Measurements from ENCODE around the gene GNAQ.

- no peak for TF ChIP-seq EGR1 (IDR thresholded peaks at IDR 0.05)
- TF ChIP-seq EP300 (IDR thresholded peaks at IDR 0.05; ENCODE audit: borderline replicate concordance), result no peak
- TF ChIP-seq RAD21 (IDR thresholded peaks at IDR 0.05; ENCODE audit: low read depth), result no peak
- no peak for TF ChIP-seq TAF1 (IDR thresholded peaks at IDR 0.05; ENCODE audit: low read depth)
- TF ChIP-seq MAX (IDR thresholded peaks at IDR 0.05), result no peak
- TF ChIP-seq, protein P1, sequence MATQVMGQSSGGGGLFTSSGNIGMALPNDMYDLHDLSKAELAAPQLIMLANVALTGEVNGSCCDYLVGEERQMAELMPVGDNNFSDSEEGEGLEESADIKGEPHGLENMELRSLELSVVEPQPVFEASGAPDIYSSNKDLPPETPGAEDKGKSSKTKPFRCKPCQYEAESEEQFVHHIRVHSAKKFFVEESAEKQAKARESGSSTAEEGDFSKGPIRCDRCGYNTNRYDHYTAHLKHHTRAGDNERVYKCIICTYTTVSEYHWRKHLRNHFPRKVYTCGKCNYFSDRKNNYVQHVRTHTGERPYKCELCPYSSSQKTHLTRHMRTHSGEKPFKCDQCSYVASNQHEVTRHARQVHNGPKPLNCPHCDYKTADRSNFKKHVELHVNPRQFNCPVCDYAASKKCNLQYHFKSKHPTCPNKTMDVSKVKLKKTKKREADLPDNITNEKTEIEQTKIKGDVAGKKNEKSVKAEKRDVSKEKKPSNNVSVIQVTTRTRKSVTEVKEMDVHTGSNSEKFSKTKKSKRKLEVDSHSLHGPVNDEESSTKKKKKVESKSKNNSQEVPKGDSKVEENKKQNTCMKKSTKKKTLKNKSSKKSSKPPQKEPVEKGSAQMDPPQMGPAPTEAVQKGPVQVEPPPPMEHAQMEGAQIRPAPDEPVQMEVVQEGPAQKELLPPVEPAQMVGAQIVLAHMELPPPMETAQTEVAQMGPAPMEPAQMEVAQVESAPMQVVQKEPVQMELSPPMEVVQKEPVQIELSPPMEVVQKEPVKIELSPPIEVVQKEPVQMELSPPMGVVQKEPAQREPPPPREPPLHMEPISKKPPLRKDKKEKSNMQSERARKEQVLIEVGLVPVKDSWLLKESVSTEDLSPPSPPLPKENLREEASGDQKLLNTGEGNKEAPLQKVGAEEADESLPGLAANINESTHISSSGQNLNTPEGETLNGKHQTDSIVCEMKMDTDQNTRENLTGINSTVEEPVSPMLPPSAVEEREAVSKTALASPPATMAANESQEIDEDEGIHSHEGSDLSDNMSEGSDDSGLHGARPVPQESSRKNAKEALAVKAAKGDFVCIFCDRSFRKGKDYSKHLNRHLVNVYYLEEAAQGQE (IDR thresholded peaks at IDR 0.05; ENCODE audit: low read depth), result no peak
Measured at GRCh38 chr9:77872863-77873262, 158.7 kb downstream of the GNAQ start.

All from Ishikawa (cell line).